Testis (tissue), 3 donors: ENCODE measurements around the gene MYO1B. TPM values are rescaled to one million over a fixed set of nuclear protein-coding genes. Genes with fewer than 3 reads are reported as not detected.

Source experiments
- DNase-seq: peaks from one replicate; pipeline ENCODE4 v3.0.0-alpha.2; 2019
- H3K27ac ChIP-seq, 2 donors: fragments of 200-600 bp; sonication (generic); one replicate each; pipeline ENCODE4 v1.5.1; 2019
- H3K27me3 ChIP-seq: fragments of 200-600 bp; sonication (generic); one replicate; pipeline ENCODE4 v1.5.1; 2019
- H3K36me3 ChIP-seq: fragments of 200-600 bp; sonication (generic); one replicate; pipeline ENCODE4 v1.5.1; 2017; ENCODE audit warnings: low read depth; ENCODE audit errors: missing control alignments
- H3K4me1 ChIP-seq: fragments of 200-600 bp; sonication (generic); one replicate; pipeline ENCODE4 v1.5.1; 2019
- H3K4me3 ChIP-seq, 2 donors: fragments of 200-600 bp; sonication (generic); one replicate each; pipeline ENCODE4 v1.5.1; 2017 to 2019
- H3K9me3 ChIP-seq: fragments of 200-600 bp; sonication (generic); one replicate; pipeline ENCODE4 v1.5.1; 2017
- POLR2A ChIP-seq: fragments of 450-650 bp; IDR thresholded peaks from one replicate; pipeline ENCODE4 v1.6.1; 2017; ENCODE audit warnings: antibody characterized with exemption, mild to moderate bottlenecking, moderate library complexity
- WGBS, 2 donors: methylation state at CpG; one replicate each; pipeline ENCODE4 v1.1.5; 2018; 5-methylcytosine and 5-hydroxymethylcytosine counted together
- intact Hi-C: fragments of 100-400 bp; cut with DNase I; formaldehyde crosslinking; loops from one replicate; pipeline ENCODE4 v1.15.1; 2023; ENCODE audit warnings: low total_unique reads
- polyA plus RNA-seq: library from polyadenylated mRNA; stranded (reverse); fragments of 350-450 nt; fragmentation: Illumina TruSeq; extraction: RNeasy Lipid Tissue Mini Kit (QIAGEN cat#74804); gene quantifications from one replicate; pipeline ENCODE4 v1.2.3, GENCODE V29; 2014; ENCODE audit warnings: low read depth, low replicate concordance; ENCODE audit not compliant: insufficient read depth
- total RNA-seq, 2 donors: library from RNA; depleted of rRNA; stranded (reverse); fragments of >200 nt; gene quantifications; one replicate each; pipeline ENCODE4 v1.2.3, GENCODE V29; 2016
- TF ChIP-seq, protein P1 (sequence below), 3 experiments: fragments of 450-650 bp in 2 of 3; fragments of 200-600 bp in 1 of 3; sonication (generic) in 1 of 3; IDR thresholded peaks; one replicate each; pipeline ENCODE4 v1.5.1; 2016 to 2019; ENCODE audit warnings: antibody characterized with exemption in 3 of 3, mild to moderate bottlenecking in 2 of 3, moderate library complexity in 1 of 3

The MYO1B gene
- total and polyA plus RNA-seq, 3 donors from 2014 or later = 14.5 to 30.8 (median 26.8) TPM

DNA sequence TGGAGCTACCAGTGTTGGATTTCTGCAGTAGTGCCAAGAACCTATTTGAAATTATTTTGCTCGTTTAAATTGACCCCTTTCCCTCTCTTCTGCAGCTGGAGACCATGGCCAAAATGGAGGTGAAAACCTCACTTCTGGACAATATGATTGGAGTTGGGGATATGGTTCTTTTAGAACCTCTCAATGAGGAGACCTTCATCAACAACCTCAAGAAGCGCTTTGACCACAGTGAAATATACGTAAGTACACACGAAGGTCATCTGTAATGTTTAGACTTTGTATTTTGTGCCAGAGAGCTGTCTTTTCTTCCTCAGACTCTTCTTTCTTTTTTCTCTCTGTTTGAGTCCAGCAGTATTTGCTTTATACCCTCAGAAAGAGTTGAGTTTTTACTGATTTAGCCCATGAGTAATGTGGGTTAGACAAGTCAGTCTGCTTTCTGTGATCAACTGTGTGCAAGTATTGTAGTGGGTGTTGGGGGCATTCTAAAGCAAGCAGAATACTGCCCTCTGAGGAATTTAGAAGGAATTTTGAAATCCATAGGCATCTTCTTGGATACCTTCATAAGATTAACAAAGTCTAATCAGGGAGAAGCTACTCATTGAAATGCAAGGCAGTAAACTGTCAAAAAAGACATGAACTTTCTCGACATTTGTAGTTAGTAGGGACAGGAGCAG is 31.7 kb downstream of the MYO1B start:
- H3K4me3 ChIP-seq = no peak overlapping the region
- TF ChIP-seq, protein P1, sequence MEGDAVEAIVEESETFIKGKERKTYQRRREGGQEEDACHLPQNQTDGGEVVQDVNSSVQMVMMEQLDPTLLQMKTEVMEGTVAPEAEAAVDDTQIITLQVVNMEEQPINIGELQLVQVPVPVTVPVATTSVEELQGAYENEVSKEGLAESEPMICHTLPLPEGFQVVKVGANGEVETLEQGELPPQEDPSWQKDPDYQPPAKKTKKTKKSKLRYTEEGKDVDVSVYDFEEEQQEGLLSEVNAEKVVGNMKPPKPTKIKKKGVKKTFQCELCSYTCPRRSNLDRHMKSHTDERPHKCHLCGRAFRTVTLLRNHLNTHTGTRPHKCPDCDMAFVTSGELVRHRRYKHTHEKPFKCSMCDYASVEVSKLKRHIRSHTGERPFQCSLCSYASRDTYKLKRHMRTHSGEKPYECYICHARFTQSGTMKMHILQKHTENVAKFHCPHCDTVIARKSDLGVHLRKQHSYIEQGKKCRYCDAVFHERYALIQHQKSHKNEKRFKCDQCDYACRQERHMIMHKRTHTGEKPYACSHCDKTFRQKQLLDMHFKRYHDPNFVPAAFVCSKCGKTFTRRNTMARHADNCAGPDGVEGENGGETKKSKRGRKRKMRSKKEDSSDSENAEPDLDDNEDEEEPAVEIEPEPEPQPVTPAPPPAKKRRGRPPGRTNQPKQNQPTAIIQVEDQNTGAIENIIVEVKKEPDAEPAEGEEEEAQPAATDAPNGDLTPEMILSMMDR (IDR thresholded peaks at IDR 0.05) = no peak
- no peak for TF ChIP-seq POLR2A
- WGBS, 2 donors = 85% methylated on average over 5 of the region's 5 CpGs
- H3K27me3 ChIP-seq = no peaks in the 10 kb centered on the region
- no peak overlapping the region for H3K27ac ChIP-seq
- no peaks in the 10 kb centered on the region for H3K36me3 ChIP-seq
- no peak for DNase-seq
- H3K9me3 ChIP-seq = no peaks in the 10 kb centered on the region
- intact Hi-C loops = no loop called here
- no peaks in the 10 kb centered on the region for H3K4me1 ChIP-seq

DNA sequence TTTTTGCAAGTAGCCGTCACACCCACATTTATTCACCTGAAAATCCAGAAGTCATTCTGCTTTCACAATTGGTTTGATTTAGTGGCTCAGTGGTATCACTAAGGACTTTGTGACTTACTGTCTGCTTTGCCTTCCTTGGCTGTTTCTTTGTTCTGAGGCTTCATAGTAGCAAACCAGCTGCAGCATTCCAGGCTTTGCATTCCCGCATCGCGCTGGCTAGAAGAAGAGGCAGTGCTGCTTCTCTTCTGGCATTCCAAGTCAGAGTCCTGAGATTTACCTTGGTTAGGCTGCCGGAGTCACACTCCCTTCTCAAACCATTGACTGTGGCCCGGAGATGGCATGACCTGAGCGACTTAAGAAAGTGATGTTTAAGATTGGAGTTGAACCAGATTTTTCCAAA is 35.1 kb downstream of the MYO1B start:
- H3K9me3 ChIP-seq = no peaks in the 10 kb centered on the region
- H3K4me1 ChIP-seq = no peaks in the 10 kb centered on the region
- no peak for DNase-seq
- H3K27me3 ChIP-seq = no peaks in the 10 kb centered on the region
- TF ChIP-seq POLR2A = no peak
- TF ChIP-seq, protein P1 (IDR thresholded peaks at IDR 0.05) = no peak
- 94 to 96% methylated on average over 2 to 7 of the region's 7 CpGs for WGBS, 2 donors
- no peak overlapping the region for H3K4me3 ChIP-seq
- H3K36me3 ChIP-seq = no peaks in the 10 kb centered on the region
- intact Hi-C loops = no loop called here
- H3K27ac ChIP-seq = no peak overlapping the region

DNA sequence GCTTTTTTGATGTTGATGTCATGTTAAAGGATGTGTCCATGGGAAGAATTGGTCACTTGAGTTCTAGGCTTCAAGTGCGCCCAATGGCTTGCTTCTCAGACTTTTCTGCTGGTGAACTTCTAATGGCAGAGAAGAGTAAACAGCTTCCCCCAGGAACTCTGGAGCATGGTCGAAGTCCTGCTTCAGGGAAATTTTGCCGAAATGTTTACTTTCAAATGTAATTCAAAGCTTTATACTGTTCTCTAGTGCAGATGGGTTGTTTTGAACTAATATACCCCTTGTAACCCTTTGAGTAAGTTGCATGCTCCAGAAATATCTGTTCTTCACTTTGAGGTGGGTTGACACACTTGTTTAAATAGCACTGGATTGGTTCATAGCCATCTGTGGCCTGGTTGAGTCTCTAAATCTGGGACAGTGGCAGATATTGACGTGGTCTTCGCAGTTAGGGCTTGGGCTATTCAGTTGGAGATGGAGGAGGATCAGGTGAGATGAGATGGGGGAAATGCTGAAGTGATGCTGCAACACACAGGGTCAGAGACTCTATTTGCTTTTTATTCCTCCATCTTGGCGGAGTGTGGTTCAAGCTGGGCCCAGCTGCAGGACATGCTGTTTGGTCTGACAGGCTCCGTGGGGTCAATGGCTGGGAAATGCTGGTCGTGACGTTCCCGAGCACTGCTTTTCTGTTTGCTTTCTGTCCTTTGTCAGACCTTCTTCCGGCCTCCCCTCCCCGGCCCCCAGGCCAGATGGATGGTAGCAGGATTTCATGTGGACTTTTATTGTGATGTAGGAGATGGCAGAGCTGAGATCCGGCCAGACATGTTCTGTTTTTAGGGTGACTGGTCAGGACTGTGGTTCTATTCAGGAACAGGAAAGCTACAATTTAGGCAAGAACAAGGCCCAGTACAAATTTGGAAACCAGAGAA is 35.9 kb downstream of the MYO1B start:
- DNase-seq = no peak
- Histone ChIP-seq H3K4me3 (no peak overlapping the region), H3K27me3 (no peaks in the 10 kb centered on the region), H3K9me3 (no peaks in the 10 kb centered on the region), H3K36me3 (no peaks in the 10 kb centered on the region), H3K4me1 (no peaks in the 10 kb centered on the region), H3K27ac (no peak overlapping the region)
- 86 to 88% methylated on average over 13 of the region's 13 CpGs for WGBS, 2 donors
- no peak for TF ChIP-seq POLR2A
- TF ChIP-seq, protein P1 (IDR thresholded peaks at IDR 0.05) = no peak
- intact Hi-C loops = no loop called here

DNA sequence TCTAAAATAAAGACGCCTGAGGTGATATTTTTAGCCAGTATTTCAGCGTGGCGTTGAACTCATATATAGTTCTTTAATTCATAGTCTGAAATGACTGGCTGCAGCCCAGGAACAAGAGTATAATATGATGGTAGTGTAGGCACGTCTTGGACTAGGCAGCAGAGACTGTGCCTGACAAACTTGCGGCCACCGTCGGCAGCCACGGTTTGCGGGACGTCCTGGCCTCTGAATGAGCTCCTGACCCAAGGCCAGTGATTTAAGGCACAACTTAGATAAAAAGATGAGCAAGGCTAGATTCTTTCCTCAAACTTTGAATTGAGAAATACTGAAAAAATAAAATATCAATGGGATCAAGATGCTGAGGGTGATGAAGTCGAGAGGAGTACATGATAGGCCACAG is 40.0 kb downstream of the MYO1B start:
- intact Hi-C loops = no loop called here
- no peak overlapping the region for H3K27ac ChIP-seq
- no peaks in the 10 kb centered on the region for H3K27me3 ChIP-seq
- no peaks in the 10 kb centered on the region for H3K36me3 ChIP-seq
- H3K4me3 ChIP-seq = no peak overlapping the region
- WGBS, 2 donors = 76 to 86% methylated on average over 11 of the region's 11 CpGs
- DNase-seq = no peak
- H3K4me1 ChIP-seq = no peaks in the 10 kb centered on the region
- H3K9me3 ChIP-seq = no peaks in the 10 kb centered on the region
- TF ChIP-seq POLR2A = no peak
- TF ChIP-seq, protein P1 (IDR thresholded peaks at IDR 0.05) = no peak
